Heart left ventricle (tissue), 16 donors: ENCODE measurements around the gene ALDH3B2. TPM values are rescaled to one million over a fixed set of nuclear protein-coding genes. Genes with fewer than 3 reads are reported as not detected.
A peak's percentile ranks its signal among the peaks of the same experiment; 100 is the strongest.
"Not testable (repeated sequence)": the region's sequence is repeated elsewhere in the genome, so short reads cannot be mapped to it uniquely, and the experiment has no call there.

ENCODE experiments used
- ATAC-seq, 4 donors: fragments of 200-7000 bp; cut with Tn5 transposase; one replicate each; pipeline ENCODE4 v1.9.1; 2020 to 2022; ENCODE audit warnings: moderate library complexity in 4 of 4, mild to moderate bottlenecking in 3 of 4, moderate number of reproducible peaks in 1 of 4
- DNase-seq, 5 donors: peaks; one replicate each; pipeline ENCODE4 v3.0.0-alpha.2; 2020
- H3K27ac ChIP-seq, 12 donors: fragments of 200-600 bp; sonication (generic) in 4 of 12; one replicate each; pipeline versions ENCODE4 v1.5.0 to v1.8.0; 2016 to 2022; ENCODE audit warnings: mild to moderate bottlenecking in 2 of 12
- H3K27me3 ChIP-seq, 9 donors: fragments of 200-600 bp; sonication (generic) in 2 of 9; one replicate each; pipeline versions ENCODE4 v1.5.1 to v1.8.0; 2016 to 2022; ENCODE audit warnings: mild to moderate bottlenecking in 3 of 9
- H3K36me3 ChIP-seq, 9 donors: fragments of 200-600 bp; sonication (generic) in 2 of 9; one replicate each; pipeline versions ENCODE4 v1.5.0 to v1.8.0; 2018 to 2022; ENCODE audit warnings: mild to moderate bottlenecking in 2 of 9
- H3K4me1 ChIP-seq, 12 donors: fragments of 200-600 bp; sonication (generic) in 4 of 12; one replicate each; pipeline versions ENCODE4 v1.5.0 to v1.8.0; 2016 to 2022; ENCODE audit warnings: mild to moderate bottlenecking in 3 of 12
- H3K4me3 ChIP-seq, 12 donors: fragments of 200-600 bp; sonication (generic) in 4 of 12; one replicate each; pipeline versions ENCODE4 v1.5.0 to v1.8.0; 2017 to 2022; ENCODE audit warnings: mild to moderate bottlenecking in 9 of 12, moderate library complexity in 4 of 12
- H3K9me3 ChIP-seq, 12 donors: fragments of 200-600 bp; sonication (generic) in 4 of 12; one replicate each; pipeline versions ENCODE4 v1.5.0 to v1.8.0; 2016 to 2022; ENCODE audit warnings: mild to moderate bottlenecking in 1 of 12
- CTCF ChIP-seq, 12 donors: fragments of 200-600 bp; sonication (generic) in 4 of 12; IDR thresholded peaks; one replicate each; pipeline versions ENCODE4 v1.5.0 to v1.8.0; 2018 to 2022; ENCODE audit warnings: antibody characterized with exemption in 12 of 12, mild to moderate bottlenecking in 5 of 12
- POLR2A ChIP-seq, 2 donors: fragments of 450-650 bp; IDR thresholded peaks; one replicate each; pipeline ENCODE4 v1.6.1; 2017; ENCODE audit warnings: antibody characterized with exemption in 2 of 2, mild to moderate bottlenecking in 2 of 2, moderate library complexity in 2 of 2
- WGBS, 4 donors: extraction: QIAGEN DNeasy Blood & Tissue Kit in 2 of 4; methylation state at CpG; one replicate each; pipeline versions ENCODE4 v1.1.5 to v1.1.7; 2013 to 2018; 5-methylcytosine and 5-hydroxymethylcytosine counted together
- intact Hi-C, 10 donors: fragments of 100-400 bp; cut with DNase I; formaldehyde crosslinking; loops; one replicate each; pipeline versions ENCODE4 v1.11.1 to v1.14.2; 2022
- polyA plus RNA-seq, 2 donors: library from polyadenylated mRNA; stranded (reverse); fragments of 200-250 nt; gene quantifications; one replicate each; pipeline ENCODE4 v1.2.3, GENCODE V29; 2013
- total RNA-seq, 9 donors: library from RNA; depleted of rRNA in 2 of 9; stranded (reverse); fragments of >200 nt in 2 of 9; fragmentation: NEBNext Ultra II Directional in 3 of 9; extraction: Animal tissue kit (Norgen Biotek cat#: 25700) in 3 of 9; gene quantifications; one replicate each; pipeline versions ENCODE4 v1.1.0 to v1.2.4, GENCODE V29; 2016 to 2023
- donor health status: ischemic (EF 13 %, LVEDD 7.1; RV severe dilation, severe dysfunction).
- donor health status: healthy with polysubstance abuse.
- donor health status: DM: no; HTN: yes; CAD: no.
- donor health status: DM: no; HTN: no; CAD: no.
- donor health status: ischemic (EF 25% LVEDD 6.9; RV normal size, moderate dysfunction).
- donor health status: ischemic (EF 25% LVEDD 5.7; RV mildly dilated, moderate dysfunction).
- donor health status: healthy.
- donor health status: DM: yes; HTN: yes; CAD: no.
- donor health status: ischemic (EF 35%, LVEDD 5.7; RV mildly dilated, moderate dysfunction).
- donor health status: nonischemic (EF 11% LVEDD 7.7; RV severe dilation, severe dysfunction).
- donor health status: DM: yes; HTN: yes; CAD: no.
- donor health status: PGD.
- donor health status: ischemic (EF 29% LVEDD 5.4; RV normal size, mild dysfunction).
- donor health status: nonischemic (EF 23%, LVEDD 6.1; RV moderate dilation, normal function).

Gene ALDH3B2
- total and polyA plus RNA-seq, 11 donors = not detected

DNA sequence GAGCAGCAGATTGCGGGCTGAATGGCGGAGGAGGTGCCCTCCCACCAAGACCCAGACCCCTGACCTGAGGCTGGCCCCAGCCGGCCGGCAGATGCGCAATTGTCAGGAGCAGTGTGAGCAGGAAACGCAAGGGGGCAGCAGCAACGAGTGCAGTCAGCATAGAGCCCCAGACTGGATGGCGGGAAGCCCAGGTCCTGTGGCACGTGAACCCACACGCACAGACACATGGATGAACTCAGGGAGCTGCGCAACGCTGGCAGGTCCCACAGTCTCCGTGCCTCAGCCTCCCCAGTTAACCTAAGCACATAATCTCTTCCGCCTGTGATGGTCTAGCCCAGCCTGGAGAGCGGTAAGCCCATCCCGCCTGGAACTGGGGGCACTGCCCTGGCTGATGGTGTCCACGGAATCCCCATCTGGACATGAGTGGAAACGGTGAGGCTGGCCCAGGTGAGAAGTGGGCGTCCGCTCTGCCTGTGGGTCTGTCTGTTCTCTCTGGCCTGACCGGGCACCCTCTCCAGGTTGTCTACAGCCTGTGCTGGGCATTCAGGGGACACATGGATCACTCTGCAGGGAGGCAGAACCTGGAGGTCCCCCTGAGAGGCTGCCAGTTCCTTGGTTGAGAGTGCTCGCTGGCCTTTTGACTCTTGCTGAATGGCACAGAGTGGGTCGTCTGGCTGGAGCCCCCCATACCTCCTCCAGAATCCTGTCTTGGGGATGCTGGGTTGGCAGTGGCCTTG is 34.2 kb downstream of the ALDH3B2 start:
- Histone ChIP-seq H3K4me1 (no peaks in the 10 kb centered on the region), H3K27me3 (peaks cover 0 to 21% (median 7%) of the 10 kb centered on the region in 9 donors), H3K27ac (no peak overlapping the region), H3K4me3 (no peak overlapping the region), H3K36me3 (no peaks in the 10 kb centered on the region), H3K9me3 (peaks cover 0 to 6% (median 0%) of the 10 kb centered on the region in 12 donors)
- DNase-seq (peak in 3 of 5 donors; percentile 58 to 79 (median 59)), ATAC-seq (peak; percentile 30 to 80 (median 58))
- TF ChIP-seq CTCF (IDR thresholded peaks at IDR 0.05) (peak in 11 of 12 donors; percentile 35 to 69 (median 51)), POLR2A (IDR thresholded peaks at IDR 0.05) (no peak)
- 21 to 50% (median 45%) methylated on average over 15 to 23 of the region's 23 CpGs for WGBS, 4 donors
- intact Hi-C loops = no loop called here

- no peaks in the 10 kb centered on the region for H3K36me3 ChIP-seq
- ATAC-seq = no peak
- peaks cover 0 to 6% (median 0%) of the 10 kb centered on the region in 12 donors for H3K9me3 ChIP-seq
- no peak within 1 kb of the TSS for H3K4me3 ChIP-seq
- H3K27me3 ChIP-seq = peaks cover 0 to 21% (median 7%) of the 10 kb centered on the region in 9 donors
- H3K27ac ChIP-seq = no peak within 1 kb of the TSS
- no peaks in the 10 kb centered on the region for H3K4me1 ChIP-seq
- TF ChIP-seq POLR2A (IDR thresholded peaks at IDR 0.05) (no peak), CTCF (IDR thresholded peaks at IDR 0.05) (no peak)
- intact Hi-C loops = loop anchor here in 2 of 10 donors (10.0 kb wide), 2 partner anchors 155 to 165 kb away; no protein-coding TSS in a partner anchor
- WGBS, 4 donors = 80 to 85% (median 83%) methylated on average over 17 to 18 of the region's 18 CpGs
- DNase-seq = no peak
Measured at GRCh38 chr11:67639438-67639859, 35.0 kb downstream of the ALDH3B2 start, which contains the start of gene TBX10. Gene TBX10 (minus strand): TSS chr11:67639763. CDS start chr11:67639472, 291 bp downstream.

DNA sequence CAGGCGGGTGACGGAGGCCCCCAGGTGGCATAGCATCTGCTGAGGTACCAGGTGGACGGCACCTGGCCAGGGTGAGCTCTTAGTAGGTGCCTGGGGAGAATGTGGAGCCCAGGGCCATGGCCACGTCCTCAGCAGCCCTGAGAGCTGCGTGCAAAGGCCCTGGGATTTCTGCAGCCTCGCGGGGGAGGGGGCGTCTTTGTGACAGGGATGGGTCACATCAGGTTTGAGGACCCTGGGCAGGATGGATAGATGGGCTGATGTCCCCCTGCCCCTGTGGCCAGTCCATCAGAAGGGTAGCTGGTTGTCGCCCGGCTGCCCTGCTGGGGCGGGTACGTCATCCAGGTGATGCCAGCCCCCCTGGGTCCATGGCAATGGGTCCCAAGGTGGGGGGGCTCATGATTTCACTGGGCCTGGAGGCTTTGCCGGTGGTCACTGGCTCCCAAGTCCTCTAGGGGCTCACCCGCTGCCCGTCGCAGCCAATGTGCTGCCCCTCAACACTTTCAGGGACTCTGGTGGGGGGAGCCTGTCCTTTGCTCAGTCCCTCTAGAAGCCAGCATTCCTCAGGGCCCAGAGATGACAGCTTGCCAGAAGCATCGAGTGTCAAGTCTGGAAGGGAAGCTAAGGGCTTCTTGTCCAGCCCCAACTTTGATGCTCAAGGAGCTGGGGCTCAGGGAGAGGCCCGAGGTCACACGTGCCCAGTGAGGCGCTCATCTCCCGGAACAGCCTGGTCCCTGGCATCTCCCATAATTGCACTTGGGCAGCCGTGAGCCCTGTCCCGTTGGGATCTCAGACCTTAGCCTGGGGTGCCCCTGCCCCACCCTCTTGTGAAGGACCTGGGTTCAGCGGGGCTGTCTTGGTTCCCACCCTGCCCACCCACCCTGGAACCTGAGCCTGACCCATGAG is 35.6 kb downstream of the ALDH3B2 start:
- no peak for DNase-seq
- Histone ChIP-seq H3K4me3 (no peak overlapping the region), H3K4me1 (no peaks in the 10 kb centered on the region), H3K27ac (no peak overlapping the region), H3K36me3 (no peaks in the 10 kb centered on the region), H3K9me3 (peaks cover 0 to 4% (median 0%) of the 10 kb centered on the region in 12 donors), H3K27me3 (peaks cover 0 to 21% (median 7%) of the 10 kb centered on the region in 9 donors)
- ATAC-seq = no peak
- intact Hi-C loops = loop anchor here in 2 of 10 donors (10.0 kb wide), 2 partner anchors 156 to 166 kb away; no protein-coding TSS in a partner anchor
- no peak for TF ChIP-seq POLR2A (IDR thresholded peaks at IDR 0.05)
- no peak for TF ChIP-seq CTCF (IDR thresholded peaks at IDR 0.05)
- 84 to 89% (median 87%) methylated on average over 16 to 24 of the region's 24 CpGs for WGBS, 4 donors

DNA sequence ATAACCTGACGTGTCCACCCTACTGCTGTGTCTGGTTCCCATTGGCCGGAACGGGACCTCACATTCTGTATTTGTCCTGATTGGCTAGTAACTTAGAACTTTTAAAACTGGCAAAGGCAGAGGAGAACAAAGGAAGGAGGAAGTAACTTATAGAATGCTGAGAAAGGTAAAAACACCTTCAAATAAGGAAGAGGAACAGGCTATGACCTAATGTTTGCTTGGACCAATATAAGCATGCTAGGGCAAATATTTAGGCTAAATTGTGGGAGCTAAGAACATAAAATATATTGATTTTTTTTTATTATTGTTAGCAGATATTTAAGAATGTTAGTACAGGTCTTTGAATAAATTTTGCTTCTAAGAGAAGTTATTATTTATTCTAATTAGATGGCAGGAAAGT is 37.0 kb downstream of the ALDH3B2 start:
- H3K9me3 ChIP-seq, DNase-seq, H3K4me3 ChIP-seq, H3K4me1 ChIP-seq, H3K36me3 ChIP-seq, ATAC-seq, H3K27ac ChIP-seq: not testable (repeated sequence)
- intact Hi-C loops = loop anchor here in 2 of 10 donors (10.0 kb wide), 2 partner anchors 157 to 167 kb away; no protein-coding TSS in a partner anchor
- peaks cover 0 to 21% (median 7%) of the 10 kb centered on the region in 9 donors for H3K27me3 ChIP-seq
- 84 to 91% (median 88%) methylated on average over 3 of the region's 3 CpGs for WGBS, 4 donors
